ENCODE results near the gene TRPM1.
"Not testable (repeated sequence)": the region's sequence is repeated elsewhere in the genome, so short reads cannot be mapped to it uniquely, and the experiment has no call there.

TRPM1 gene

DNA sequence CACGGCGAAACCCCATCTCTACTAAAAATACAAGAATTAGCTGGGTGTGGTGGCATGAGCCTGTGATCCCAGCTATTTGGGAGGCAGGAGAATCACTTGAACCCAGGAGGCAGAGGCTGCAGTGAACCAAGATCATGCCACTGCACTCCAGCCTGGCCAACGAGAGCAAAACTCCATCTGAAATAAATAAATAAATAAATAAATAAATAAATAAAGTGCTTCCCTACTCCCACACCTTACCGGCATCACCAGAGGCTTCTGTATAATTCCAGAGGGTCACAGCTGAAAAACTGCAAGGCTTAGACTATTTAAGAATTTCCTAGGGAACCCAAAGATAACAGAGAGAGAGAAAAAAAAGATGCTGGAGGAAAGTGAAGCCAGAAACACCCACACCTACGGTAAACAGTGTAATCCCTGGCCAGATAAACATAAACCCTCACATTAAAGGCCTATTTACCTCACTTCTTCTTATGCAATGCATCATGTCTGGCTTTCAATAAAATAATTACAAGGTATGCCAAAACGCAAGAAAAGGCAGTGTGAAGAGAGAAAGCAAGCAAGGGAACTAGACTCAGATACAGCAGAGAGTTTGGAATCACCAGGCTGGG lies 15.0 kb upstream of the TRPM1 start:
- DNase-seq: no peak

DNA sequence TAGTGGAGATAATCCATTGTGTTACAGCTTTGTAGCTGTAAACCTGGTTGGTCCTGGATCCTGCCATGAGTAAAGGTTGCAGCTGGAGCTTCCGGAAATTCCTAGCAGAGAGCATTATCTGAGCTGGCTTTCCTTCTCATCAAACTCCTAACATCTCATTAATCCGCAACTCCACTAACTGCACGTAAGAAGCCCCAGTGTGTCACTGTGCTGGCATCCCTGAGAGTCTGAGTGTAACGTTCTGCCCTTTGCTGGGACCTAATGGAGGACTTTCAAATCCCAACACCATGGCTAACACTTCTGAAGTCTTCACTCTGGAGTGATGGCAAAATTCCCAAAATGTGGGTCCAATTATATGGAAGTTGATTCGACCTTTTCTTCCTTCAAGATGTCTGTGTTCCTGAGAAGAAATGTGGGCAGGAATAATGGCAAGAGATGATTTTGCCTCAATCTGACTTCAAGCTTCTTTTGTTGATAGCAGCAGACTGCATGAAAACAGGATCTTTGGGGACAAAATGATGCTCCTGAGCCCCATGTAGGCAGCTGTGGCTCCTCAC lies 9.6 kb upstream of the TRPM1 start:
- DNase-seq: no peak

DNA sequence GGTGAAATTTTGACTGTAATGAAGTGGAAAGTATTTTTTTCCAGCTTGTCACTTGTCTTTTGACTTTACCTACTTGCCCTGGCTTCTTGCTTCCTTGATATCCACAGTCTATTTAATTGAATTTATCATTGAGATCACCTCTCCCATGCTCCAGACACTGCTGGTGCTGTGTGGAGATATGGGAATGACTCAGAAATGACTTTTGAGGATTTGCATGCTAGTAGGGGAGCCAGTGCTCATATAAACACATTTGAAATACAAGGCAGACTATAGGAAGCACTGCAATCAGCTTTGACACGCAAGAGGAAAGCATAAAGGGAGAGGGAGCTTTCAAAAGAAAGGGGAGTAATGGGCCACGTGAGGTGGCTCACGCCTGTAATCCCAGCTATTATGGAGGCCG lies 7.3 kb upstream of the TRPM1 start:
- no peak for DNase-seq

DNA sequence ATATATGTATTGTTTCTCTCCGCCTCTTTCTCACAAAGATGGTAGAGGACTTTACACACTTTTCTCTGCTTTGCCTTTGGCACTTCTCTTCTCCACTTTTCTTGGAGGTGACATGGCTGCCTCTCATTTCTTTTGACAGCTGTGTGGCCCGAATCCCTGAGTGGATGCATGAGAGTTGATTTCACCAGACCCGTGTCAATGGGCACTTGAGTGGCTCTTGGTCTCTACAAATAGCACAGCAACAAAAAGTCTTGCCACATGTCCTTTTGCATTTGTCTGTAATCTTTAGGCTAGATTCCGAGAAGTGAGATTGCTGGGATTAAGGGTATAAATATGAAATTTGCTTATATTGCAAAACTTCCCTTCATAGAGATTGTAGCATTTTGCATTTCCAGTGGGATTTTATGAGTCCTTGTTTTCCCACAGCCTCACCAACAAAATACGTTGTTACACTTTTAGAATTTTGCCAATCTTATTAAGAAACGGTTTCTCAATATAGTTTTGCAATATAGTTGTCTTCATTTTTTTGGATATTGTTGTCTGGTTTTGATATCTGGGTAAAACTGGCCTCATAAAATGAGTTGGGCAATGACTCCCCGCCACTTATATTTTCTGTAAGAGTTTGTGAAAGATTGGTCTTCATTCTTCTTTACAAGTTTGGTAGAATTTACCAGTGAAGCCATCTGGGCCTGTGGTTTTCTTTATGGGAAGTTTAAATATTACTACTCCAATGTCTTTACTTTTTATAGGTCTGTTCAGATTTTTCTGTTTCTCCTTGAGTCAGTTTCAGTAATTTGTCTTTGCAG lies 5.2 kb upstream of the TRPM1 start:
- no peak for DNase-seq

- no peak for DNase-seq
Measured at GRCh38 chr15:31104003-31104402, 2.5 kb upstream of the TRPM1 start.

DNA sequence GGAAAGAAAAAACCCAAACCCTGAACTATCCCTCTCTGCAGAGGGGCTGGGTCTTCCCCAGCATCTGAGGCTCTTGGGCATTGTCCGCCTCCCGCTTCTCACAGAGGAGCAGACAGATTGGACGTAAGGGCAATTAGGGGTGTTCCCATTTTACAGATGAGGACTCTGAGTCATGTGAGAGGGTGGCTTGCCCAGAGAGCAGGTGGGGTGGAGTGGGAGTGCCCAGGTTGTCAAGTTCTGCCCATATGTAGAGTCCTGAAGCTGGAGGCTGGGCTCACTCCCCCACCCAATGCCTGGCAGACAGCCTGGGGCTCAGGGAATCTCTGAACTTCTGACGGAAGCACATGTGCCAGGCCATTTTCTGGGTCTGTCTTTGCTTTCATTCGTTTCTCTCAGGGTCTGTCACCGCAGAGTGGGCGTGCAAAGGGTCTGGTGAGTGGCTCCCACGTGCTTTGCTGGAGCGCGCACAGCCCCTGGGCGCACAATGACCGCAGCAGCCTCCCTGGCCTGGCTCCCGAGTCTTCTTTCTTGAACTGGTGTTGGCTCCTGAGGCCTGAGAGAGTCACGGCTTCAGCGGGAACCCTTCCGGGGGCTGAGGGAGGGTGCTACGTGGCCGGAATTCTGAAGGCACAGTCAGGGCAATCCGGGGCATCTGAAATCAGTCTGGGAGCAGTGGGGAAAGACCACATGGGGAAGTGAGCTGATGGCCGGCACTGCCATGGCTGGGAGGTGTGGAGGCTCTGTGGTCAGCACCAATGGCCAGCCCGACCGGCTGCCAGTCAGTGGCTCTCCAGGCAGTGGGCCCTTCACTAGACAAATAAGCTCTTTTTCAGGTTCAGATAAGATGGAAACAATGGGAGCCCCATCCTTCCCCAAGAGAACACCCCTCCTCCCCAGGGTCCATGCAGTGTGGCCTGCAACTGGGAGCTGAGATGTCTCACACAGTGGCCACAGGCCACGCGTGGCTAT lies 1.1 kb upstream of the TRPM1 start:
- no peak for DNase-seq

DNA sequence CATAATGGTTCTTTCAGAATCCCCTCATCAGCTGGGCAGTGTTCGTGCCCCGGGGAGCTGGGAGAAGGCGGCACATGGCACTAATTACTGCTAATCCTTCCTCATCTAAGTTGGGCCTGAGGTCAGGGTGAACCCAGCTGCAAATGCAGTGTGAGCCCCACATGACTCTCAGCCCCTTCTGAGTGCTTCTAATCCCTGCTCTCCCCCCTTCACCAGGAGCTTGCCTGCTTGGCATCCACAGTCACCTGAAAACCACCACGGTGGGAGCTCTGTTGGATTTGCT lies 455 bp upstream of the TRPM1 start:
- DNase-seq: no peak

- DNase-seq: no peak
Measured at GRCh38 chr15:31100738-31101137, 787 bp downstream of the TRPM1 start.

GRCh38 chr15:31098953-31099740 lies 2.4 kb downstream of the TRPM1 start:
- DNase-seq: no peak

GRCh38 chr15:31098491-31098917 lies 3.0 kb downstream of the TRPM1 start:
- DNase-seq: no peak

DNA sequence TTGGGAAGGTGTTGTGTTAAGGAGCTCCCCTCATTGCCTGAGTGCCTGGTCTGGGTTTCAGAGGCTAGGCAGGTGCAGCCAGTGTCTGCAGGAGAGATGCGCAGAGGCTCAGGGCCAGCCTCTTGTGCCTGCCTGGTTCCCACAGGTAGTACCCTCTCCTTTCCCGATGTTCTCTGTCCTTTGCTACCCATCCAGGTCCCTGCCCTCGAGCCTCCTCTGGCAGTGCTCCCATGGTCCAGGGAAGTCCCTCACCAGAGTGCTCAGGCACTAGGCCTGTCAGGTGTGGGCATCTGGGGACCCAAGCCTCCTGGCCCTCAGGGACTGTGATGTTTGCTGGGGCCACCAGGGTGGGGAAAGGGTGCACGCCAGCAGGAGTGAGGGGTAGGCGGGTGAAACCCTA lies 5.0 kb downstream of the TRPM1 start:
- DNase-seq: no peak

GRCh38 chr15:31091481-31091880 lies 10.0 kb downstream of the TRPM1 start:
- no peak for DNase-seq

DNA sequence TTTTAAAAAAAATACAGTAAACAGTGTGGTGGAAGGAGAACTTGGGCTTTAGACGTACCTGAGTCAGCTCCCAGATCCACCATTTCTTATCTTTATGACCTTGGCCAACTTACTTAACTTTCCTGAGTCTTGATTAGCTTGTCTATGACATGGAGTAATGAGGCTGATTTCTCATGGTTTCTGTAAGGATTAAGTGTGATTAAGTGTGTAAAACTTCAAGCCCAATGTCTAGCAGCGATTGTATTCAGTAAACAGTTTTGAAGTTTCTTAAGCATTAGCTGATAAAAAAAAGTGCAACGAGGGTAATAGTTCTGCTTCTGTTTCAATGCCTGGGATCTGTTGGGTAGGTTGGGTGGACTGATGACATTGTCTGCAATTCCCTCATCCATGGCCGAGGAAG lies 10.8 kb downstream of the TRPM1 start:
- DNase-seq: no peak

DNA sequence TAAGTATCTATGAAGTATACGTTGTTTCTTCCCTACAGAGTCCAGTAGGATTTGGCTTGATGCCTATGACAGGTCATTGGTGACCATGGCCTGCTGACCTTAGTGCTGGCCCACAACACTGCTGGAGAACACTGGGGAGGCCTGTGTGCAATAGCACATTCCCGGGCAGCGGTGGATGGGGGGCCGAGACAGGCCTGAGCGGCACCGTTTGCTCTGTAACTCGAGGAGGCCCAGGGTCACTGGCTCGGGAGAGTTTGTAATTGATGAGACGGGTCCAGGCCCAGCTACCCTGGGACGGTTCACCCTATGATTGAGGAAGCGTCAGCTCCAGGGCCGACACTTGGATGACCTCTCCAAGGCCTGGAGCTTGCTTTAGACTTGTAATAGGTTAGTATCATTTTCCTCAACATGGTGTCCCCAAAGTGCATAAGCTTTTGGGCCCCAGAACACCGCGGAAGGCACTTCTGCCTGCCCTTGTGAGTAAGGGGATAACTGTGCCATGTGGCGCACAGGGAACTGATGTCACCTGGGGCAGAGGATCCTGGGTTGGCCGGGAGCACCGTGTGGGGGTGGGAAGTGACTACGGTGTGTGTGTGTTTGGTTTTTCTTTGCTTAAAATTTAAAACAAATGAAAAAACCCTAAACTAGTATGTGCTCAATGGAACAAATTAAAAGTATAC lies 12.0 kb downstream of the TRPM1 start:
- no peak for DNase-seq

DNA sequence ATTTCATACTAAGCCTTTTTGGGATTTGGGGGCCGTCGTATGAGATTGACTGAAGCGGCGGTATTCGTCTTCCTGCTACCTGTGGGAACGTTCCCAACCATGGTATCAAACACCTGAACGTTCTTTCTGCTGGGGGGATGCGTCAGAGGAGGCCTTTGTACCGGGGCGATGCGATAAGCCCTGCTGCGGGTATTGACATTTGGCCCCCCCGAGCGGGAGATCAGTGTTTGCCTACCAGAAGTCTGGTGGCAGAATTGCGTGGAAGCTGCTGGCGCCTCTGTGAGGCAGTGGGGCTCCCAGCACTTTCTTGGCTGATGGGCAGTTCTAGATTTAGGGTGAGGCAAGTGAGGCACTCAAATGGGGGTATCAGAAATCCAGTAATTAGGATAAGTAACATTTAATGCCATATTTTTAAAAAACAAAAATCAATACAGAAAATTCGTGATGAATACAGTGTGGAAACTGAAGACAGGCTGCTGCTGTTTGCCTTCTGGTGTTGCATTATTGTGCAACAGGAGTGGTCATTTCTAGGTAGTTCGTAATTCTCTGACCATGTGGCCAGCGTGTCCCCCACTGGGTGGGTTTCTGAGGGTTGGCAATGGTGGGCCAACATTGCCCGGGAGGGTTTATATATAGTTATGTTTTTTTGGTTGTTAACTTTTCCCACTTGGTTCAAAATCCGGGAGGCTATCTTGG lies 12.7 kb downstream of the TRPM1 start:
- no peak for DNase-seq

DNA sequence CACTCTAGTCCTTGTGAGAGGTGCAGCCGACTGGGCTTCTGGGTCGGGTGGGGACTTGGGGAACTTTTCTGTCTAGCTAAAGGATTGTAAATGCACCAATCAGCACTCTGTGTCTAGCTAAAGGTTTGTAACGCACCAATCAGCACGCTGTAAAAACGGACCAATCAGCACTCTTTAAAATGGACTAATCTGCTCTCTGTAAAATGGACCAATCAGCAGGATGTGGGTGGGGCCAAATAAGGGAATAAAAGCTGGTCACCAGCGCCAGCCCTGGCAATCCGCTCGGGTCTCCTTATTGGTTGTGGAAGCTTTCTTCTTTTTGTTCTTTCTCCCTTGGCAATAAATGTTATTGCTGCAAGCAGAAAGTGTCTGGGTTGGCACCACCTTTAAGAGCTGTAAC lies 13.5 kb downstream of the TRPM1 start:
- not testable (repeated sequence) for DNase-seq

DNA sequence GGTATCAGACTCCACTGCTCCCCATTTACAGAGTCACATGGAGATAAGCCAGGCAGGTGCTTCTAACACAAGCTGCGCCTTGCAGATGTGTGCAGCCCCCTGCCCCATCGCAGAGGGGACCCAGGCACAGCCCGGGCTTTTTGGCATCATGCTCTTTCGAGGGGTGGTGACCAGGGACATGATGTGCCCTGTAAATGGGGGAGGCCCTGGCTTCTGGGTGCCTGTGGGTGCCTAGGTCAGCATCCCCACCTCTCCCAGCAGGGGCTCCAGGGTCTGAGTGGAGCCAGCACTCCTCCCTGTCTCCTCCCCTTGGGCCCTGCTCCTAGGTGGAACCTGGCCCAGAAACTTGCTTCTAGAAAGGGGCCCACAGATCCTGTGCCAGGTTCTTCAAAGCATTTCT lies 15.2 kb downstream of the TRPM1 start:
- DNase-seq: no peak

DNA sequence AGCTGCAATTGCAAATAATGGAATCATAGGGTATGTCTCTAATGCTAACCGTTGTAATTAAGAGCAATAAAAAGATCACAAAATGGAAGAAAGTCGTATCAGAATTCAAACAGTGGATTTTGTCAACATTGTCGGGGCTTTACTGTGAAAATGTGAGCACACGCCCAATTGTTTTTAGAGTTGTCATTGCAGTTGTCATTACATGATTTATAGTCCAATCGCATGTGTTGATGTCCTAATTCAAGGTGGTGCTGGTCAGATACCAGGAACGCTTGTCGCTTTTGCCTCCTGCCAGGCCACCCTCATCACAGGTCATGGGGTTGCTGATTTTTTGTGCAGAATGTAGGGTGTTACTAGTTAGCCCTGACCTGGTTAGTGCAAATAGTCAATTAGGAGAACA lies 16.2 kb downstream of the TRPM1 start:
- DNase-seq: no peak

DNA sequence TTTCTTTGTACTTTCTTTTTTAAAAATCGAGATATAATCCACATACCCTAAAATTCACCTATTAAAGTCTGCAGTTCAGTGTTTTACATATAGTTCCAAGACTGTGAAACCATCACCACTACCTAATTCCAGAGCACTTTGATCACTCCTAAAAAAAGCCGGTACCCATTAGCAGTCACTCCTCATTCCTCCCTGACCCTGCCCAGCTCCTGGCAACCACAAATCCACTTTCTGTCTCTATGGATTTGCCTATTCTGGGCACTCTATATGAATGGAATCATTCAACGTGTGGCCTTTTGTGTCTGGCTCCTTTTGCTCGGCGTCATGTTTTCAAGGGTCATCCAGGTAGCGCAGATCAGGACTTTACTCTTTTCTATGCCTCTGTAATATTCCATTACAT lies 17.3 kb downstream of the TRPM1 start:
- DNase-seq: no peak

- no peak for DNase-seq
Measured at GRCh38 chr15:31083370-31083780, 18.1 kb downstream of the TRPM1 start.

- no peak for DNase-seq
Measured at GRCh38 chr15:31082771-31083369, 18.7 kb downstream of the TRPM1 start.
